Transverse colon (tissue), 4 donors: ENCODE measurements around the gene WDR75. TPM values are rescaled to one million over a fixed set of nuclear protein-coding genes. Genes with fewer than 3 reads are reported as not detected.

ENCODE experiments used
- DNase-seq: peaks from one replicate; pipeline ENCODE4 v3.0.0-alpha.2; 2019
- H3K27ac ChIP-seq, 4 donors: fragments of 200-600 bp; sonication (generic); 2 replicates each; pipeline ENCODE4 v1.5.1; 2016 to 2018; ENCODE audit warnings: inconsistent platforms in 4 of 4
- H3K27me3 ChIP-seq: fragments of 200-600 bp; sonication (generic); 2 replicates; pipeline ENCODE4 v1.5.1; 2017; ENCODE audit warnings: inconsistent platforms
- H3K36me3 ChIP-seq, 4 donors: fragments of 200-600 bp; sonication (generic); 2 replicates each; pipeline ENCODE4 v1.5.1; 2017 to 2019; ENCODE audit warnings: inconsistent platforms in 4 of 4
- H3K4me1 ChIP-seq, 4 donors: fragments of 200-600 bp; sonication (generic); 2 replicates each; pipeline ENCODE4 v1.5.1; 2017 to 2020; ENCODE audit warnings: inconsistent platforms in 4 of 4
- H3K4me3 ChIP-seq, 4 donors: fragments of 200-600 bp; sonication (generic); 1 replicate in 1 of 4; 2 replicates in 3 of 4; pipeline versions ENCODE4 v1.5.1 to v1.6.1; 2017 to 2019; ENCODE audit warnings: inconsistent platforms in 4 of 4
- H3K9me3 ChIP-seq, 2 donors: fragments of 200-600 bp; sonication (generic); 2 replicates each; pipeline ENCODE4 v1.5.1; 2017 to 2019; ENCODE audit warnings: inconsistent platforms in 2 of 2
- EP300 ChIP-seq: sonication (generic); formaldehyde crosslinking; IDR thresholded peaks from one replicate; pipeline ENCODE4 v1.6.1; 2017; ENCODE audit warnings: antibody characterized with exemption, low read depth
- POLR2A ChIP-seq: fragments of 450-650 bp; IDR thresholded peaks from one replicate; pipeline ENCODE4 v1.6.1; 2016; ENCODE audit warnings: antibody characterized with exemption, mild to moderate bottlenecking, moderate library complexity
- POLR2AphosphoS5 ChIP-seq, 3 donors: sonication (generic); formaldehyde crosslinking; IDR thresholded peaks; one replicate each; pipeline ENCODE4 v1.6.1; 2016; ENCODE audit warnings: antibody characterized with exemption in 3 of 3
- WGBS, 2 donors: methylation state at CpG; one replicate each; pipeline ENCODE4 v1.1.5; 2018; ENCODE audit warnings: low coverage in 1 of 2; 5-methylcytosine and 5-hydroxymethylcytosine counted together
- in situ Hi-C, 4 donors: fragments of 200-750 bp; cut with MboI; loops; one replicate each; pipeline versions ENCODE4 v1.15.0 to v1.15.1; 2017; ENCODE audit warnings: low sequenced_read_pairs in 3 of 4, low pct_ligation_motif_present in 1 of 4, low pct_unique_long_range_greater_than_20kb in 1 of 4
- intact Hi-C: fragments of 100-400 bp; cut with DNase I; formaldehyde crosslinking; loops from one replicate; pipeline ENCODE4 v1.15.1; 2023; ENCODE audit warnings: low total_unique reads
- total RNA-seq, 4 donors: library from RNA; depleted of rRNA; stranded (reverse); fragments of >200 nt; gene quantifications; one replicate each; pipeline ENCODE4 v1.1.0, GENCODE V29; 2016
- TF ChIP-seq, protein P1 (sequence below), 5 experiments: fragments of 200-600 bp in 3 of 5; fragments of 450-650 bp in 2 of 5; sonication (generic) in 3 of 5; IDR thresholded peaks; 1 replicate in 2 of 5; 2 replicates in 3 of 5; pipeline ENCODE4 v1.5.1; 2016 to 2017; ENCODE audit warnings: antibody characterized with exemption in 5 of 5, inconsistent platforms in 3 of 5, mild to moderate bottlenecking in 2 of 5, moderate library complexity in 1 of 5

WDR75 gene
- total RNA-seq, 4 donors from 2014 or later = 11.1 to 38.1 (median 25.2) TPM

DNA sequence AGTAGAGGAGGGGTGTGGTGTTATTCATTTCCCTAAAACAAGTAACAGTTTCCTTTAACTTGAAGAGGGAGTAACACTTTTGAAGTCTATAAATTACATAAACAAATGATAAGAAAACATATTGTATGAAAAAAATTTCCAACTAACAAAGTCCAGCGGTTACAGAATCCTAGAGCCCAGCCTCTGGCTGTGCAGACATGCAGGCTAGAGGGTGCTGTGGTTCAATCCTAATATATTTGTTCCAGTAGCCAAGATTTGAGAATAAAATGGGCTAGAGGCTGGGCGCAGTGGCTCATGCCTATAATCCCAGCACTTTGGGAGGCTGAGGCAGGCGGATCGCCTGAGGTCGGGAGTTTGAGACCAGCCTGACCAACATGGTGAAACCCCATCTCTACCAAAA is 56.9 kb downstream of the WDR75 start:
- H3K4me3 ChIP-seq = no peak overlapping the region
- H3K27me3 ChIP-seq = no peaks in the 10 kb centered on the region
- H3K36me3 ChIP-seq = no peaks in the 10 kb centered on the region
- WGBS, 2 donors = 78 to 79% methylated on average over 5 of the region's 5 CpGs
- H3K27ac ChIP-seq = no peak overlapping the region
- intact Hi-C loops (no loop called here), in situ Hi-C loops (no loop called here)
- TF ChIP-seq POLR2AphosphoS5 (IDR thresholded peaks at IDR 0.05) (no peak), POLR2A (no peak)
- TF ChIP-seq, protein P1, sequence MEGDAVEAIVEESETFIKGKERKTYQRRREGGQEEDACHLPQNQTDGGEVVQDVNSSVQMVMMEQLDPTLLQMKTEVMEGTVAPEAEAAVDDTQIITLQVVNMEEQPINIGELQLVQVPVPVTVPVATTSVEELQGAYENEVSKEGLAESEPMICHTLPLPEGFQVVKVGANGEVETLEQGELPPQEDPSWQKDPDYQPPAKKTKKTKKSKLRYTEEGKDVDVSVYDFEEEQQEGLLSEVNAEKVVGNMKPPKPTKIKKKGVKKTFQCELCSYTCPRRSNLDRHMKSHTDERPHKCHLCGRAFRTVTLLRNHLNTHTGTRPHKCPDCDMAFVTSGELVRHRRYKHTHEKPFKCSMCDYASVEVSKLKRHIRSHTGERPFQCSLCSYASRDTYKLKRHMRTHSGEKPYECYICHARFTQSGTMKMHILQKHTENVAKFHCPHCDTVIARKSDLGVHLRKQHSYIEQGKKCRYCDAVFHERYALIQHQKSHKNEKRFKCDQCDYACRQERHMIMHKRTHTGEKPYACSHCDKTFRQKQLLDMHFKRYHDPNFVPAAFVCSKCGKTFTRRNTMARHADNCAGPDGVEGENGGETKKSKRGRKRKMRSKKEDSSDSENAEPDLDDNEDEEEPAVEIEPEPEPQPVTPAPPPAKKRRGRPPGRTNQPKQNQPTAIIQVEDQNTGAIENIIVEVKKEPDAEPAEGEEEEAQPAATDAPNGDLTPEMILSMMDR (IDR thresholded peaks at IDR 0.05) = no peak
- DNase-seq = no peak
- H3K9me3 ChIP-seq = peaks cover 0 to 3% of the 10 kb centered on the region in 2 donors
- H3K4me1 ChIP-seq = peaks cover 0 to 8% (median 0%) of the 10 kb centered on the region in 4 donors

DNA sequence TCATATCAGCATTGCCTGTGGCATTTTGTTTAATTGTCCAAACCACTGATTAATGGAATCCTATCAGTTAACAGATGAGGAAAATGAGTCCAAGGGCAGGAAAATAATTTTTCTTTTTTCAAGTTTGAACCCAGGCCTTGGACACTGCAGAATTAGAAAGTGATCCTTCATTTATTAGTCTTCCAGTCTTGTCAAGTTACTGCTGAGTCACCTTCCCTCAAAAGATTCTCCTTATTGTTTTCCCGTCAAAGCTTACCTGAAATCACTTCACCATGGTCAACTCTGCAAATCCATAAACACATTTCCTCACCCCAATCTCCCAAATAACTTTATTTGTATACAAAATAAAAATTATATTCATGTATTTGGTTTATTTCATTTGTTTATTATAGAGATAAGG is 57.9 kb downstream of the WDR75 start:
- no peaks in the 10 kb centered on the region for H3K27me3 ChIP-seq
- no peak overlapping the region for H3K27ac ChIP-seq
- TF ChIP-seq POLR2A (no peak), POLR2AphosphoS5 (IDR thresholded peaks at IDR 0.05) (no peak), EP300 (no peak)
- TF ChIP-seq, protein P1 (IDR thresholded peaks at IDR 0.05) = no peak
- no peaks in the 10 kb centered on the region for H3K36me3 ChIP-seq
- H3K9me3 ChIP-seq = peaks cover 0 to 3% of the 10 kb centered on the region in 2 donors
- 97 to 100% methylated on average over 1 of the region's 1 CpG for WGBS, 2 donors
- DNase-seq = no peak
- H3K4me1 ChIP-seq = peaks cover 0 to 8% (median 0%) of the 10 kb centered on the region in 4 donors
- intact Hi-C loops (no loop called here), in situ Hi-C loops (no loop called here)
- no peak overlapping the region for H3K4me3 ChIP-seq

DNA sequence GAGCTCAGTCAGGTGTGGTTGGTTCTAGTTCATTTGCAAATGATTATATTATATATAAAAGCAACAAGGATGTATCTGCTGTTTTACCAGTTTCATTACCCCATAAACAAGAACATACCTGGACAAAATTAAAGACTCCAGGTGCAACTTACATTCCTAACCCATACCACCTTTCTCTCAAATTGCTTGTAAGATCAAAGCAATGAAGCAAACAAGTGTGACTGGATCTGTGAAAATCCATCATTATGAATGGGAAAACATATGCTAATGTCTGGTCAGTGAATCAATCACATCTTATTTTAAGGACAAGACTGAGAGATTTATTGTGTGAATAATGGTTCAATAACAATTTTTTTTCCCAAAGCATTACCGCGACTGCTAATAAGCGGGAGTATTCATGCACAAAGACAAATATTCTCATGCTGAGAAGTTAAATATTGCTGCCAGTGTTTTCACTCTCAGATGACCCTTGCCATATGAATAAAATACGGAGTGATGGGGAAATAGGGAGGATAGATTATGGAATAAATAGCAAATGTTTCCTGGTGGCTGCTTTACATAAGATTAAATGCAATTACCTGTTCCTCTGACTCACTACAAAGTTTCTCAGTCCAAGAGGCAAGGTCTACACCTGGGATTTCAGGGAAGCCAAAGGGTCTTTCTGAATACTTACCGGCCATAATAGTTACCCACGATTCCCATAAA is 59.3 kb downstream of the WDR75 start:
- no peaks in the 10 kb centered on the region for H3K36me3 ChIP-seq
- H3K27me3 ChIP-seq = no peaks in the 10 kb centered on the region
- TF ChIP-seq, protein P1 (IDR thresholded peaks at IDR 0.05) = no peak
- TF ChIP-seq POLR2AphosphoS5 (IDR thresholded peaks at IDR 0.05) (no peak), EP300 (no peak), POLR2A (no peak)
- H3K9me3 ChIP-seq = no peaks in the 10 kb centered on the region
- H3K27ac ChIP-seq = no peak overlapping the region
- H3K4me1 ChIP-seq = peaks cover 0 to 8% (median 0%) of the 10 kb centered on the region in 4 donors
- WGBS, 2 donors = 74 to 80% methylated on average over 6 of the region's 6 CpGs
- in situ Hi-C loops (no loop called here), intact Hi-C loops (no loop called here)
- no peak overlapping the region for H3K4me3 ChIP-seq
- no peak for DNase-seq

DNA sequence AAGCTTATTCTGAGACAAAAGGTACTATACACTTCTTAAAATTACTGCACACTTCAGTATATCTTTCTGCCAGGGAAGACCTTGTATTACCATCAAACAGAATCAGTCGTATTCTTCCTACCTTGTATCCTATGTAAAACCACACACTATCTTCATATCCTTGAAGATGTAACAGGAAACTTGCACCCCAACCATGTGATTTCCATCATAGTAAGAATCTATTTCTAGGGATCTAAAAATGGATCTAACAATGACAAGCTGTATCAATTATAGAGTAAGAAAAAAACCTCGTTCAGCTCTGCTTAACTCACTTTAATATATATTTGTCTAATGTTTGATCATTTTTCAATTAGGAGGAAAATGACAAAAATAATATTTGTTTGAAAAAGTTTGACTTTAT is 60.2 kb downstream of the WDR75 start:
- Histone ChIP-seq H3K27me3 (no peaks in the 10 kb centered on the region), H3K4me3 (no peak overlapping the region), H3K27ac (no peak overlapping the region), H3K4me1 (peaks cover 0 to 8% (median 0%) of the 10 kb centered on the region in 4 donors), H3K9me3 (no peaks in the 10 kb centered on the region), H3K36me3 (no peaks in the 10 kb centered on the region)
- in situ Hi-C loops (no loop called here), intact Hi-C loops (no loop called here)
- no peak for DNase-seq
- TF ChIP-seq EP300 (no peak), POLR2A (no peak), POLR2AphosphoS5 (IDR thresholded peaks at IDR 0.05) (no peak)
- TF ChIP-seq, protein P1 (IDR thresholded peaks at IDR 0.05) = no peak
- 83 to 87% methylated on average over 2 of the region's 2 CpGs for WGBS, 2 donors
